Common myeloid progenitor, CD34-positive (primary cell): Measurements from ENCODE around the gene TBC1D8.

ENCODE experiments used
- CTCF ChIA-PET: fragments of 350-600 bp; sonication (Branson Sonifier 250); formaldehyde crosslinking; loops from one replicate; lab custom pipeline; 2021; ENCODE audit warnings: antibody characterized with exemption; lab: Charles Lee
- POLR2A ChIA-PET: fragments of 350-600 bp; sonication (Branson Sonifier 250); formaldehyde crosslinking; loops from one replicate; lab custom pipeline; 2021; ENCODE audit warnings: antibody characterized with exemption; lab: Charles Lee
- DNase-seq, 3 donors: peaks; one replicate each; pipeline versions ENCODE4 v3.0.0 to v3.0.0-alpha.2; 2013
- H3K27ac ChIP-seq, 2 experiments: 1 replicate in 1 of 2; 2 replicates in 1 of 2; pipeline ENCODE4 v1.7.0; 2013; ENCODE audit warnings: inconsistent platforms in 2 of 2, low read length in 2 of 2, mild to moderate bottlenecking in 2 of 2, low read depth in 1 of 2, moderate library complexity in 1 of 2; ENCODE audit not compliant: severe bottlenecking in 2 of 2, insufficient read depth in 1 of 2, poor library complexity in 1 of 2
- H3K27me3 ChIP-seq, 5 experiments: replicated peaks in 2 of 5; 1 replicate in 3 of 5; 2 replicates in 2 of 5; pipeline versions ENCODE4 v1.6.1 to v1.7.0; 2013; ENCODE audit warnings: low read length in 4 of 5, mild to moderate bottlenecking in 2 of 5, moderate library complexity in 2 of 5, inconsistent platforms in 1 of 5; ENCODE audit not compliant: insufficient read depth in 5 of 5, control insufficient read depth in 4 of 5
- H3K36me3 ChIP-seq, 4 experiments: 1 replicate in 2 of 4; 2 replicates in 2 of 4; pipeline versions ENCODE4 v1.6.1 to v1.7.0; 2013; ENCODE audit warnings: low read length in 3 of 4, control low read depth in 1 of 4, mild to moderate bottlenecking in 1 of 4; ENCODE audit not compliant: control insufficient read depth in 4 of 4, insufficient read depth in 4 of 4
- H3K4me1 ChIP-seq, 4 experiments: 1 replicate in 3 of 4; 2 replicates in 1 of 4; pipeline versions ENCODE4 v1.6.1 to v1.7.1; 2013; ENCODE audit warnings: low read length in 3 of 4, mild to moderate bottlenecking in 3 of 4, control low read depth in 1 of 4, inconsistent platforms in 1 of 4, moderate library complexity in 1 of 4; ENCODE audit not compliant: control insufficient read depth in 4 of 4, insufficient read depth in 4 of 4; ENCODE audit errors: control extremely low read depth in 1 of 4
- H3K4me3 ChIP-seq, 7 experiments: 1 replicate in 4 of 7; 2 replicates in 3 of 7; pipeline versions ENCODE4 v1.5.1 to v1.7.0; 2013; ENCODE audit warnings: mild to moderate bottlenecking in 7 of 7, low read length in 6 of 7, moderate library complexity in 6 of 7, inconsistent platforms in 2 of 7, low read depth in 2 of 7, control low read depth in 1 of 7; ENCODE audit not compliant: insufficient read depth in 4 of 7, control insufficient read depth in 1 of 7; ENCODE audit errors: extremely low read depth in 1 of 7
- H3K9me3 ChIP-seq, 5 experiments: 1 replicate in 4 of 5; 2 replicates in 1 of 5; pipeline versions ENCODE4 v1.6.1 to v1.7.1; 2013; ENCODE audit warnings: low read length in 4 of 5, mild to moderate bottlenecking in 2 of 5, inconsistent platforms in 1 of 5, low read depth in 1 of 5, moderate library complexity in 1 of 5; ENCODE audit not compliant: control insufficient read depth in 4 of 5, insufficient read depth in 2 of 5; ENCODE audit errors: control extremely low read depth in 1 of 5
- WGBS: methylation state at CpG from one replicate; pipeline ENCODE4 v1.1.5; 2013; ENCODE audit not compliant: insufficient coverage; 5-methylcytosine and 5-hydroxymethylcytosine counted together

The TBC1D8 gene

GRCh38 chr2:101026253-101026701, 124.9 kb downstream of the TBC1D8 start:
- Histone ChIP-seq H3K4me3 (no peak overlapping the region), H3K27me3 (no peaks in the 10 kb centered on the region), H3K9me3 (no peaks in the 10 kb centered on the region), H3K27ac (no peak overlapping the region), H3K36me3 (peaks cover 0 to 15% (median 2%) of the 10 kb centered on the region in 4 experiments), H3K4me1 (no peaks in the 10 kb centered on the region)
- ChIA-PET CTCF (interaction anchor here (1.1 to 2.1 kb wide), 4 partner anchors 10 to 198 kb away, joined by 3 to 14 read pairs (median 5); no protein-coding TSS in a partner anchor), POLR2A (no interaction called here)
- WGBS, result 51% methylated on average over 2 of the region's 9 CpGs
- no peak for DNase-seq

- Histone ChIP-seq H3K9me3 (no peaks in the 10 kb centered on the region), H3K27me3 (no peaks in the 10 kb centered on the region), H3K27ac (no peak overlapping the region), H3K36me3 (peaks cover 0 to 21% (median 6%) of the 10 kb centered on the region in 4 experiments), H3K4me1 (no peaks in the 10 kb centered on the region), H3K4me3 (no peak overlapping the region)
- POLR2A ChIA-PET, result no interaction called here
- CTCF ChIA-PET, result interaction anchor here (1.2 to 2.1 kb wide), 2 partner anchors 21 to 127 kb away, joined by 3 to 7 read pairs; no protein-coding TSS in a partner anchor
- WGBS, result 93% methylated on average over 3 of the region's 6 CpGs
- no peak for DNase-seq
Measured at GRCh38 chr2:101025561-101025960, 125.6 kb downstream of the TBC1D8 start.

GRCh38 chr2:101023327-101024107, 127.7 kb downstream of the TBC1D8 start:
- Histone ChIP-seq H3K4me1 (no peaks in the 10 kb centered on the region), H3K36me3 (peaks cover 2 to 31% (median 16%) of the 10 kb centered on the region in 4 experiments), H3K27me3 (no peaks in the 10 kb centered on the region), H3K9me3 (no peaks in the 10 kb centered on the region), H3K27ac (no peak overlapping the region), H3K4me3 (no peak overlapping the region)
- ChIA-PET CTCF (interaction anchor here (1.2 kb wide), 1 partner anchor 11 kb away, joined by 3 read pairs; no protein-coding TSS in a partner anchor), POLR2A (no interaction called here)
- WGBS, result 93% methylated on average over 3 of the region's 6 CpGs
- no peak for DNase-seq

GRCh38 chr2:101022221-101022620, 129.0 kb downstream of the TBC1D8 start:
- no peaks in the 10 kb centered on the region for H3K27me3 ChIP-seq
- CTCF ChIA-PET, result interaction anchor here (1.2 kb wide), 1 partner anchor 10 kb away, joined by 3 read pairs; no protein-coding TSS in a partner anchor
- POLR2A ChIA-PET, result no interaction called here

GRCh38 chr2:101018934-101019333, 132.2 kb downstream of the TBC1D8 start:
- 88% methylated on average over 7 of the region's 8 CpGs for WGBS
- Histone ChIP-seq H3K9me3 (peaks cover 0 to 1% (median 0%) of the 10 kb centered on the region in 5 experiments), H3K27ac (no peak overlapping the region), H3K4me1 (no peaks in the 10 kb centered on the region), H3K4me3 (no peak overlapping the region), H3K27me3 (no peaks in the 10 kb centered on the region), H3K36me3 (peaks cover 11 to 45% (median 24%) of the 10 kb centered on the region in 4 experiments)
- ChIA-PET POLR2A (no interaction called here), CTCF (interaction anchor here (1.1 to 1.5 kb wide), 2 partner anchors 18 to 184 kb away, joined by 4 to 7 read pairs; no protein-coding TSS in a partner anchor)
- no peak for DNase-seq

More at GRCh38 chr2:101022221-101022620, 129.0 kb downstream of the TBC1D8 start:
- H3K9me3 ChIP-seq, result no peaks in the 10 kb centered on the region
- no peak overlapping the region for H3K4me3 ChIP-seq
- no peak for DNase-seq
- H3K27ac ChIP-seq, result no peak overlapping the region
- 99% methylated on average over 15 of the region's 16 CpGs for WGBS
- peaks cover 5 to 33% (median 20%) of the 10 kb centered on the region in 4 experiments for H3K36me3 ChIP-seq
- no peaks in the 10 kb centered on the region for H3K4me1 ChIP-seq

GRCh38 chr2:101017371-101017770, 133.8 kb downstream of the TBC1D8 start:
- Histone ChIP-seq H3K4me1 (no peaks in the 10 kb centered on the region), H3K4me3 (no peak overlapping the region), H3K36me3 (peaks cover 15 to 49% (median 26%) of the 10 kb centered on the region in 4 experiments), H3K27ac (no peak overlapping the region), H3K9me3 (peaks cover 0 to 1% (median 0%) of the 10 kb centered on the region in 5 experiments), H3K27me3 (no peaks in the 10 kb centered on the region)
- CTCF ChIA-PET, result interaction anchor here (0.9 to 1.5 kb wide), 2 partner anchors 10 to 186 kb away, joined by 3 to 7 read pairs; no protein-coding TSS in a partner anchor
- POLR2A ChIA-PET, result no interaction called here
- no CpG with 5 or more reads among the region's 3 CpGs for WGBS
- DNase-seq, result no peak
